Activated T-cell treated with anti-CD3 and anti-CD28 coated beads, Interleukin-2, amount 50 U/mL, for 24 hours (primary cell): ENCODE data around the gene DENND4A.
"Not testable (repeated sequence)": the region's sequence is repeated elsewhere in the genome, so short reads cannot be mapped to it uniquely, and the experiment has no call there.

Experiments
- DNase-seq: peaks from one replicate; pipeline ENCODE4 v3.0.0-alpha.2; 2020
- H3K27ac Mint-ChIP-seq: 2 replicates; pipeline ENCODE4 v1.8.0; 2020; ENCODE audit warnings: mild to moderate bottlenecking, mixed read lengths
- H3K27me3 Mint-ChIP-seq: 2 replicates; pipeline ENCODE4 v1.8.0; 2020; ENCODE audit warnings: mixed read lengths
- H3K36me3 Mint-ChIP-seq: 2 replicates; pipeline ENCODE4 v1.8.0; 2020; ENCODE audit warnings: low read depth, mixed read lengths
- H3K4me1 Mint-ChIP-seq: 2 replicates; pipeline ENCODE4 v1.8.0; 2020; ENCODE audit warnings: low read depth, mixed read lengths
- H3K4me3 Mint-ChIP-seq: 2 replicates; pipeline ENCODE4 v1.8.0; 2020; ENCODE audit warnings: mild to moderate bottlenecking, moderate library complexity, mixed read lengths
- H3K9me3 Mint-ChIP-seq: 2 replicates; pipeline ENCODE4 v1.8.0; 2020; ENCODE audit warnings: mixed read lengths

Gene DENND4A

GRCh38 chr15:65827065-65827464, 35.0 kb upstream of the DENND4A start:
- peaks cover 52% of the 10 kb centered on the region for H3K4me1 Mint-ChIP-seq
- no peaks in the 10 kb centered on the region for H3K36me3 Mint-ChIP-seq
- peak overlapping the region; percentile 15 for H3K4me3 Mint-ChIP-seq
- DNase-seq, result no peak
- H3K27ac Mint-ChIP-seq, result peak overlapping the region; percentile 90
- no peaks in the 10 kb centered on the region for H3K9me3 Mint-ChIP-seq
- no peaks in the 10 kb centered on the region for H3K27me3 Mint-ChIP-seq

DNA sequence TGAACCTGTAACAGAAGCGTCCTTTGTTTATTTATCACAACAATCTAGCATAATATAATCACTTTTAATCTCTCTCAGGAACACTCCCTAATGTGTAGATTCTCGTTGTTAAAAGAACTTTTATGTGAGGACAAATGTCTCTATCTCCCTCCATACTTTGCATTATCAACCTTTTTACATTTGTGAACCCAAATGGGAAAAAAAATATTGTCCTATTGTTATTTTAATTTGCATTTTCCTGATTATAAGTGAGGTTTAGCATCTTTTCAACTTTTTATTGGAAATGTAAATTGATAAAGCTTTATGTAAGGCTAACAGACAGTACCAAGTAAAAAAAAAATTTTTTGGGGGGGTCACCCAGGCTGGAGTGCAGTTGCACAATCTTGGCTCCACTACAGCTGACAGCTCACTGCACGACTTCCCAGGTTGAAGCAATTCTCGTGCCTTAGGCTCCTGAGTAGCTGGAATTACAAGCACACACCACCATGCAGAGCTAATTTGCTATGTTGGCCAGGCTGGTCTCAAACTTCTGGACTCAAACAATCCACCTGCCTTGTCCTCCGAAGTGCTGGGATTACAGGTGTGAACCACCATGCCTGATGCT, 33.0 kb upstream of the DENND4A start:
- no peak overlapping the region for H3K27ac Mint-ChIP-seq
- peaks cover 53% of the 10 kb centered on the region for H3K4me1 Mint-ChIP-seq
- no peaks in the 10 kb centered on the region for H3K27me3 Mint-ChIP-seq
- H3K36me3 Mint-ChIP-seq, result no peaks in the 10 kb centered on the region
- no peak for DNase-seq
- no peaks in the 10 kb centered on the region for H3K9me3 Mint-ChIP-seq
- H3K4me3 Mint-ChIP-seq, result no peak overlapping the region

- no peak overlapping the region for H3K27ac Mint-ChIP-seq
Observed at GRCh38 chr15:65824031-65824743, 32.1 kb upstream of the DENND4A start.

GRCh38 chr15:65822316-65822715, 30.2 kb upstream of the DENND4A start:
- Mint-ChIP-seq H3K27ac (no peak overlapping the region), H3K4me1 (peaks cover 56% of the 10 kb centered on the region), H3K9me3 (no peaks in the 10 kb centered on the region), H3K4me3 (no peak overlapping the region), H3K27me3 (no peaks in the 10 kb centered on the region), H3K36me3 (no peaks in the 10 kb centered on the region)
- DNase-seq, result no peak

More at GRCh38 chr15:65824031-65824743, 32.1 kb upstream of the DENND4A start:
- H3K4me1 Mint-ChIP-seq, result peaks cover 57% of the 10 kb centered on the region
- H3K27me3 Mint-ChIP-seq, result no peaks in the 10 kb centered on the region
- H3K36me3 Mint-ChIP-seq, result no peaks in the 10 kb centered on the region
- no peaks in the 10 kb centered on the region for H3K9me3 Mint-ChIP-seq
- H3K4me3 Mint-ChIP-seq, result no peak overlapping the region
- DNase-seq, result no peak

- no peaks in the 10 kb centered on the region for H3K9me3 Mint-ChIP-seq
- H3K4me1 Mint-ChIP-seq, result peaks cover 62% of the 10 kb centered on the region
- no peak for DNase-seq
- no peaks in the 10 kb centered on the region for H3K27me3 Mint-ChIP-seq
- H3K27ac Mint-ChIP-seq, result peak overlapping the region; percentile 64
- no peak overlapping the region for H3K4me3 Mint-ChIP-seq
- H3K36me3 Mint-ChIP-seq, result no peaks in the 10 kb centered on the region
Observed at GRCh38 chr15:65821070-65821469, 29.0 kb upstream of the DENND4A start.

GRCh38 chr15:65819563-65819960, 27.5 kb upstream of the DENND4A start:
- Mint-ChIP-seq H3K4me3 (peak overlapping the region; percentile 21), H3K27ac (peak overlapping the region; percentile 83), H3K4me1 (peaks cover 64% of the 10 kb centered on the region), H3K27me3 (no peaks in the 10 kb centered on the region), H3K36me3 (no peaks in the 10 kb centered on the region), H3K9me3 (no peaks in the 10 kb centered on the region)
- no peak for DNase-seq

GRCh38 chr15:65818927-65819562, 27.0 kb upstream of the DENND4A start:
- H3K27me3 Mint-ChIP-seq, result no peaks in the 10 kb centered on the region
- DNase-seq, result no peak
- no peaks in the 10 kb centered on the region for H3K9me3 Mint-ChIP-seq
- no peaks in the 10 kb centered on the region for H3K36me3 Mint-ChIP-seq
- peaks cover 60% of the 10 kb centered on the region for H3K4me1 Mint-ChIP-seq
- H3K4me3 Mint-ChIP-seq, result peak overlapping the region; percentile 35
- peak overlapping the region; percentile 83 for H3K27ac Mint-ChIP-seq

- DNase-seq, result no peak
Observed at GRCh38 chr15:65816441-65816840, 24.3 kb upstream of the DENND4A start.

GRCh38 chr15:65816008-65816407, 23.9 kb upstream of the DENND4A start:
- peak overlapping the region; percentile 78 for H3K27ac Mint-ChIP-seq
- not testable (repeated sequence) for H3K4me3 Mint-ChIP-seq, H3K9me3 Mint-ChIP-seq, DNase-seq, H3K36me3 Mint-ChIP-seq, H3K27me3 Mint-ChIP-seq
- peaks cover 47% of the 10 kb centered on the region for H3K4me1 Mint-ChIP-seq

More at GRCh38 chr15:65816441-65816840, 24.3 kb upstream of the DENND4A start:
- Mint-ChIP-seq H3K9me3 (peaks cover 3% of the 10 kb centered on the region), H3K27ac (peak overlapping the region; percentile 78), H3K27me3 (no peaks in the 10 kb centered on the region), H3K36me3 (peaks cover 4% of the 10 kb centered on the region), H3K4me1 (peaks cover 52% of the 10 kb centered on the region), H3K4me3 (no peak overlapping the region)

DNA sequence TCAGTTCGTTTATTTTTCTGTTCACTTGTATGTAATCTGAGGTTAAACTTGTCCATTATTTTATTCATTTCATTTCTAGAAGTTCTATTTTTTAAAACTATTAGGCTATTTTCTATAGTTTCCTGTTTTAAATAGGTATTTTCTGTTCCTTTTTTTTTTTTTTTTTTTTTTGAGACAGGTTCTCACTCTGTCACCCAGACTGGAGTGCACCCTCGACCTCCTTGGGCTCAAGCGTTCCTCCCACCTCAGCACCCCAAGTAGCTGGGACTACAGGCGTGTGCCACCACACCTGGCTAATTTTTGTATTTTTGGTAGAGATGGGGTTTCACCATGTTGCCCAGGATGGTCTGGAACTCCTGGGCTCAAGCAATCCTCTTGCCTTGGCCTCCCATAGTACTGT, 22.2 kb upstream of the DENND4A start:
- not testable (repeated sequence) for H3K27ac Mint-ChIP-seq, DNase-seq, H3K36me3 Mint-ChIP-seq, H3K9me3 Mint-ChIP-seq, H3K27me3 Mint-ChIP-seq, H3K4me3 Mint-ChIP-seq
- H3K4me1 Mint-ChIP-seq, result peaks cover 35% of the 10 kb centered on the region

- Mint-ChIP-seq H3K9me3 (peaks cover 5% of the 10 kb centered on the region), H3K36me3 (peaks cover 6% of the 10 kb centered on the region), H3K4me3 (no peak overlapping the region), H3K4me1 (peaks cover 22% of the 10 kb centered on the region), H3K27ac (no peak overlapping the region), H3K27me3 (no peaks in the 10 kb centered on the region)
- DNase-seq, result no peak
Observed at GRCh38 chr15:65812916-65813315, 20.8 kb upstream of the DENND4A start.

- Mint-ChIP-seq H3K4me3 (no peak overlapping the region), H3K36me3 (peaks cover 6% of the 10 kb centered on the region), H3K9me3 (peaks cover 5% of the 10 kb centered on the region), H3K4me1 (peaks cover 25% of the 10 kb centered on the region), H3K27ac (no peak overlapping the region), H3K27me3 (no peaks in the 10 kb centered on the region)
- DNase-seq, result no peak
Observed at GRCh38 chr15:65812467-65812866, 20.4 kb upstream of the DENND4A start.

DNA sequence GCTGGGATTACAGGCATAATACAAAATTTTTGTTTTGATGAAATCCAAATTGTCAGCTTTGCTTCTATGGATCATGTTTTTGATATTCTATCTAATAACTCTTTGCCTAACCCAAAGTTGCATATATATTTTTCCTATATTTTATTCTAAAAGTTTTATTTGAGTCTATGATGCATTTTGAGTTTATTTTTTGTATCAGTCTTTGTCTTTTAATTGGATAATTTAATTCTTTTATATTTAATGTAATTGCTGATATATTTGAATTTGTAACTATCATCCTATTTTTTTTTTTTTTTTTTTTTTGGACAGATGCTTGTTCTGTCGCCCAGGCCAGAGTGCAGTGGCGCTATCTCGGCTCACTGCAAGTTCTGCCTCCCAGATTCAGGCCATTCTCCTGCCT, 19.7 kb upstream of the DENND4A start:
- H3K4me3 Mint-ChIP-seq, result no peak overlapping the region
- no peak overlapping the region for H3K27ac Mint-ChIP-seq
- H3K36me3 Mint-ChIP-seq, result peaks cover 6% of the 10 kb centered on the region
- DNase-seq, result no peak
- no peaks in the 10 kb centered on the region for H3K27me3 Mint-ChIP-seq
- H3K9me3 Mint-ChIP-seq, result peaks cover 5% of the 10 kb centered on the region
- H3K4me1 Mint-ChIP-seq, result peaks cover 21% of the 10 kb centered on the region

DNA sequence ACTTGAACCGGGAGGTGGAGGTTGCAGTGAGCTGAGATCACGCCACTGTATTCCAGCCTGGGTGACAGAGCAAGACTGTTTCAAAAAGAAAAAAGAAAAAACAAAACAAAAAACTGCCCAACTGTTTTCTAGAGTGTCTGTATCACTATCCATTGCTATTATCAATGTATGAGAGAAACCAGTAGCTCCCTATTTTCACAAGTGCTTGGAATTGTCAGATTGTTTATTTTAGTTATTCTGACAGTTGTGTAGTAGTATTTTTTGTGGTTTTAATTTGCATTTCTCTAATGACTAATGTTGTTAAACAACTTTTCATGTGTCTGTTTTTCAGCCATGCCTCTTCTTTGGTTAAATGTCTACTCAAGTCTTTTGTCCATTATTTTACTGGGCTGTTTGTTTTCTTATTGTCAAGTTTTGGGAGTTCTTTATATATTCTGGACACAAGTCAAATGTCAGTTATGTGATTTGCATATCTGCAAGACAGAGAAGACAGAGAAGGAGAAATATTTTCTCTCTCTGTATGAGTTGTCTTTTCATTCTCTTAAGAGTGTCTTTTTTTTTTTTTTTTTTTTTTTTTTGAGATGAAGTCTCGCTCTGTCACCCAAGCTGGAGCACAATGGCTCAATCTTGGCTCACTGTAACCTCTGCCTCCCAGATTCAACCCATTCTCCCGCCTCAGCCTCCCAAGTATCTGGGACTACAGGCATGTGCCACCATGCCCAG, 19.1 kb upstream of the DENND4A start:
- not testable (repeated sequence) for H3K27ac Mint-ChIP-seq, H3K36me3 Mint-ChIP-seq, H3K9me3 Mint-ChIP-seq, H3K27me3 Mint-ChIP-seq, DNase-seq, H3K4me3 Mint-ChIP-seq
- H3K4me1 Mint-ChIP-seq, result peaks cover 21% of the 10 kb centered on the region
